NCI-H1436 treated with DMSO at 0.1 percent for 48 hours (cell line): ENCODE measurements around the gene GTF3C1.
A peak's percentile ranks its signal among the peaks of the same experiment; 100 is the strongest.
"Not testable (repeated sequence)": the region's sequence is repeated elsewhere in the genome, so short reads cannot be mapped to it uniquely, and the experiment has no call there.

Experiments used
- DNase-seq: peaks from one replicate; lab custom pipeline; 2025; lab: John Stamatoyannopoulos, UW

Gene GTF3C1

DNA sequence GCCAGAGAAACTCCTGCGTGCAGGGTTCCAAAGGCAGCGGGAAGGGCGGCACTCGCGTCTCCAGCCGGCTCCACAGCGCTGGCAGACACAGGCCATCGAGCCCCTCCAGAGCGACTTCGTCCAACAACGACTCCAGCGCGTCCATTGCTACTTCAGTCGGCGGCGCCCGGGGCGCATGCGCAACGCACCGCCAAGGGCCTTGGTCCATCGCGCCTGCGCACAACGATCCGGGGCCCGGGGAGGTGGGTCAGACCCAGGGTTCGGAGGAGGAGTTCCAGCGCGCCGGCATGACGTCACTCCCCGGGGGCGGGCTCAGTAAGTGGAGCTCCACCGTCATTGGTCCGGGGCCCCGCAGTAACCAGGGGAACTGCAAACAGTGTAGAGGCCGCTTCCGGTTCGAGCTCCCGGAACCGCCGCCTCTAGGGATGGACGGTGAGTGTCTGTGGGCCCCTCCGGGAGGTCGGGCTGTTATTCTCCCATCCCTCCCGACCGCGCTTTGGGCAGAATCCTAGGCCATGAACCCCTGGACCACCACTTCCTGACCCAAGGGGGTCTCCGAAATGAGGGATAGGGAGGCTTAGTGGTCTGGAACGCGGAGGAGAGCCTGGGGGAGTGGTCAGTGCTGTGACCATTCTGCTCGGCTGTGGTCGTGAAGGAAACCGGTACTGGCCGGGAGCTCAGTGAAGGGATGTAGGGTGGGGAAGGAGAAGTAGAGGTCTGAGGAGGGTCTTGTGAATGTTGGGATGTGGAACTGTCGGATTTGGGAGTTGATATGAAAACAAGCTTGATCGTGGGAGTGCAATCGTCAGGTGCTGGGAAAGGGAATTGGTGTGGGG is at the start of gene GTF3C1, which contains the start of gene KATNIP:
Gene GTF3C1 (minus strand): TSS at position 168 of the 836 bp plus-strand sequence. CDS start 23 bp downstream, at position 145.
Gene KATNIP (plus strand): TSS at position 399 of the 836 bp plus-strand sequence. CDS start 27 bp downstream, at position 426.
- DNase-seq: peak; percentile 88

DNA sequence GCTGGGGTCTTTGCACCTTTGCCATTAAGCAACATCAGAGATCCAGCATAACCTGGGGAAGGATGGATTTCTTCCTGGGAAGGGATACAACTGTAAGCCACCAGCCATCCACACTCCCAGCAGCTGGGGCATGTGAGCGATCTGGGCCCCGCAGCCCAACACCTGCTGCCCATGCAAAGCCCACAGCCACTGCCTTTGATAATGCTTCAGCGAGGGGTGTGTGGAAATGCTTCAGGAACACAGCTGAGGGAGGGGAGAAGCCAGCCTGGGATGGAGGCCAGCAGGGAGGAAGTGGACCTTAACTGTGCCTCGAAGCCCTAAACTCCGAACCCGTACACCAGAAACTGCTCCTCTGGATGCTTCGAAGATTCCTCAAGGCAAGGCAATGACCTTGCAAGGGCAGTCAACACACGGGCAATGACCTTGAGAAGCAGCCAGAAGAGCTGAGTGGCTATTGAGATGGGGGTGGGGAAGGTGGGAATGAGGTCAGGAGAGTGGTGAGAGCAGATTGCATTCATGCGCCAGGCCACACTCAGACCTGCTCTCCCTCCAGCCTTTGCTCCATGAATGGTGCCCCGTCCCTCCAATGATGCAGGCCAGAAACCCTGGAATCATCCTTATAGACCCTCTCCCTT is 49.3 kb upstream of the GTF3C1 start:
- no peak for DNase-seq

- DNase-seq: no peak
Measured at GRCh38 chr16:27598220-27598619, 48.5 kb upstream of the GTF3C1 start.

GRCh38 chr16:27597361-27597760 is 47.6 kb upstream of the GTF3C1 start:
- no peak for DNase-seq

GRCh38 chr16:27596411-27596810 is 46.7 kb upstream of the GTF3C1 start:
- DNase-seq: no peak

- DNase-seq: no peak
Measured at GRCh38 chr16:27595993-27596392, 46.3 kb upstream of the GTF3C1 start.

GRCh38 chr16:27595475-27595874 is 45.8 kb upstream of the GTF3C1 start:
- no peak for DNase-seq

GRCh38 chr16:27591837-27592236 is 42.1 kb upstream of the GTF3C1 start:
- DNase-seq: no peak

GRCh38 chr16:27588057-27588456 is 38.3 kb upstream of the GTF3C1 start:
- no peak for DNase-seq

GRCh38 chr16:27586711-27587110 is 37.0 kb upstream of the GTF3C1 start:
- DNase-seq: no peak

- no peak for DNase-seq
Measured at GRCh38 chr16:27585200-27585599, 35.5 kb upstream of the GTF3C1 start.

GRCh38 chr16:27583634-27584033 is 33.9 kb upstream of the GTF3C1 start:
- DNase-seq: no peak

GRCh38 chr16:27582883-27583282 is 33.2 kb upstream of the GTF3C1 start:
- DNase-seq: no peak

- DNase-seq: no peak
Measured at GRCh38 chr16:27579087-27579980, 29.6 kb upstream of the GTF3C1 start.

DNA sequence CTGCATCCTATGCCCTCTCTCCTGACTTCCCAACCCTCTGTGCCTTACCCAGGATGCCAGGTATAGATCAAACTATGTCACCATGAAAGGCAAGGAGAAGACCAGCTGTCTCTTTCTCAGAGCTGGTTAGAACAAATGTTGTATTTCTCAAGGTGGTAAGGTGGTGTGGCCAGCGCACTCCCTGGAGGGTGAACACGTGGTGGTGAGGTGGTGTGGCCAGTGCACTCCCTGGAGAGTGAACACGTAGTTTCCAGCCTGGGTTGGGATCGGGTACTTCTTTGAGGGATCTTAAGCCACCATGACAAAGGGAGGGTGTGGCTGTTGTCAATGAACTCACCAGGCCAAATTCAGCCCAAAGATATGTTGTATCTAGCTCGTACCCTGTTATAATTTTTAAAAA is 27.0 kb upstream of the GTF3C1 start:
- DNase-seq: no peak

GRCh38 chr16:27572711-27573110 is 23.0 kb upstream of the GTF3C1 start:
- DNase-seq: no peak

DNA sequence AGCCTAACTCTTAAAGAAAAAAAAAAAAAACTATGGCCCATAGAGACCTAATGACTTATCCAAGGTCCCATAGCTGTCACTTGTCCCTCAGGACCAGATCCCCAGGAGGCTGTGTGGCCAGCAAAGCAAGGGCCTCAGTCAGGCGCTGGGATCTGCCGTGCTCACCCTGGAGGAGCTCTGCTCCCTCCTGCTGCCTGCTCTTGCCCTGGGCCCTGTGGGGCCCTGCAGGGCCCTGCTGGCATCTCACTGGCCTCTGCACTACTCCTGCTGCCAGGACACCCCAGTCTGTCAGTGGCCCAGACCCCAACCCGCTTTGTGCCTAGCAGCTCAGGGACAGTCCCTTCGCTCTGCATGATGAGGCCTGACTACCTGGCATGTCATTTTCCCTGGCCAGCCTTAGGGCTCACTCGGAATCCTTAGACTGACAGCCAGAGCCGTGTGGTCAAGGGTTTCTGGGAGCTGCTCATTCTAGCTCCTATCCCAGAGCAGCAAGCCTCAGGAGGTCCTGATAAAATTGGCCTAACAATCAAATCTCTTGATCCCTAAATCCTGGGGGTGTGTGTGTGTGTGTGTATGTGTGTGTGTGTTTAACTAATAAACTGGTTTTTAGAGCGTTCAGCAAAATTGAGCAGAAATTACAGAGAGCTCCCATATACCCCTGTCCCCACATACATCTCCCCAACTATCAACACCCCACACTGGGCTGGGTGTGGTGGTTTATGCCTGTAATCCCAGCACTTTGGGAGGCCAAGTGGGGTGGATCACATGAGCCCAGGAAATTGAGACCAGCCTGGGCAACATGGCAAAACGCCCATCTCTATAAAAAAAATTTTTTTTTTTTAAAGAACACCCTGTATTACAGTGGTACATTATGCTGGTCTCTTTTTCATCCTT is 22.0 kb upstream of the GTF3C1 start:
- no peak for DNase-seq

DNA sequence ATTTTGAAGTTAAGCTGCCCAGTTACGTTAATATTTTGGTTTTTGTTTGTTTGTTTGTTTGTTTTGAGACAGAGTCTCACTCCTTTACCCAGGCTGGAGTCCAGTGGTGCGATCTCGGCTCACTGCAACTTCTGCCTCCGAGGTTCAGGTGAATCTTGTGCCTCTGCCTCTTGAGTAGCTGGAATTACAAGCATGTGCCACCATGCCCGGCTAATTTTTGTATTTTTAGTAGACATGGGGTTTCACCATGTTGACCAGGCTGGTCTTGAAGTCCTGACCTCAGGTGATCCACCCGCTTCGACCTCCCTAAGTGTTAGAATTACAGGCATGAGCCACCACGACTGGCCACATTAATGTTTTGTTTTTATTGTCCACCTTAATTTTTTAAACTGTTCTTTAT is 21.3 kb upstream of the GTF3C1 start:
- DNase-seq: not testable (repeated sequence)

GRCh38 chr16:27568077-27568476 is 18.4 kb upstream of the GTF3C1 start:
- no peak for DNase-seq

DNA sequence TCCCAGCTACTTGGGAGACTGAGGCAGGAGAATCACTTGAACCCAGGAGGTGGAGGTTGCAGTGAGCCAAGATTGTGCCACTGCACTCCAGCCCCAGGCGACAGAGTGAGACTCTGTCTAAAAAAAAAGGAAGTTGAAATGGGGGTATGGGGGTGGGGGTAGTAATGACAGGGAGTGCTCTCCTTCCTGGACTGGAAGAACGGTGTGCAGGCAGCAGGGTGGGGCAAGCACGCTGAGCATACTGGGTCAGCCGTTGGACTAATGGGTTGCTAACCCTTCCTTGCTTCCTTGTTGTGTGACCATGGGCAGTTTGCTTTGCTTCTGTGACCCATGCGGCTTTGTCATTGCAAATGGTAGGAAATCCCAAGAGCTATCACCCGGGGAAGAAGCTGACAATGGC is 16.7 kb upstream of the GTF3C1 start:
- DNase-seq: no peak

DNA sequence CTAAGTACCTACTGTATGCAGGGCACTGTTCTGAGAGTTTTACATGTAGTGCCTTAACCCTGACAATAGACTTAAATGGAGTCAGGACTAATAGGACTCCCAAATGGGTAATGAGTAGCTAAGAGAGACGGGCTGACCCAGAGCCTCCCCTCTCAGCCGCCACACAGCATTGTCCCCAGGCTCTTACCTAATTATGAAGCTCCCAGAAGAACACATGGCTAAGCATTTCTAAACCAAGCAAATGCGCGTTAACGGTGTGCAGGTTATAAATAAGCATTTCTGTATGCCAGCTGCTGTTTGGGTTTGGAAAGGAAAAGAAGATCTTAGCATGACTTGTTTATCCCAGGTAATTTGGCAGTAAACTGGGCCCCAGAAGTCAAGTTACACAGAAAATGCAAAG is 14.5 kb upstream of the GTF3C1 start:
- DNase-seq: peak; percentile 5
